Endothelial cell (in vitro differentiated cells): ENCODE data around the gene PIWIL4. TPM values are rescaled to one million over a fixed set of nuclear protein-coding genes. Genes with fewer than 3 reads are reported as not detected.
"Not testable (repeated sequence)": the region's sequence is repeated elsewhere in the genome, so short reads cannot be mapped to it uniquely, and the experiment has no call there.

Source experiments
- DNase-seq: peaks from one replicate; pipeline ENCODE4 v3.0.0; 2021; ENCODE audit warnings: low spot score
- H3K27ac Mint-ChIP-seq: one replicate; pipeline ENCODE4 v1.8.0; 2021; ENCODE audit warnings: mixed read lengths, inconsistent platforms; ENCODE audit not compliant: unreplicated experiment
- H3K27me3 Mint-ChIP-seq: one replicate; pipeline ENCODE4 v1.8.0; 2021; ENCODE audit warnings: mild to moderate bottlenecking, moderate library complexity, mixed read lengths, inconsistent platforms; ENCODE audit not compliant: unreplicated experiment
- H3K36me3 Mint-ChIP-seq: one replicate; pipeline ENCODE4 v1.8.0; 2021; ENCODE audit warnings: mild to moderate bottlenecking, low read depth, mixed read lengths, inconsistent platforms; ENCODE audit not compliant: unreplicated experiment
- H3K4me1 Mint-ChIP-seq: one replicate; pipeline ENCODE4 v1.8.0; 2021; ENCODE audit warnings: mild to moderate bottlenecking, mixed read lengths, inconsistent platforms; ENCODE audit not compliant: unreplicated experiment
- H3K4me3 Mint-ChIP-seq: one replicate; pipeline ENCODE4 v1.8.0; 2021; ENCODE audit warnings: mild to moderate bottlenecking, mixed read lengths, inconsistent platforms; ENCODE audit not compliant: unreplicated experiment
- H3K9me3 Mint-ChIP-seq: one replicate; pipeline ENCODE4 v1.8.0; 2021; ENCODE audit warnings: mixed read lengths, inconsistent platforms; ENCODE audit not compliant: unreplicated experiment
- total RNA-seq: library from RNA; stranded (reverse); fragmentation: NEBNext Ultra II Directional; extraction: Animal tissue kit (Norgen Biotek cat#: 25700); gene quantifications from one replicate; pipeline ENCODE4 v1.2.1, GENCODE V29; 2021; ENCODE audit not compliant: unreplicated experiment
- TF ChIP-seq, protein P1 (sequence below): fragments of 200-600 bp; sonication (generic); IDR thresholded peaks from one replicate; pipeline ENCODE4 v1.5.0; 2021; ENCODE audit warnings: antibody characterized with exemption; ENCODE audit not compliant: unreplicated experiment

The PIWIL4 gene
- total RNA-seq, 1 donor from 2014 or later = 0.54 TPM

DNA sequence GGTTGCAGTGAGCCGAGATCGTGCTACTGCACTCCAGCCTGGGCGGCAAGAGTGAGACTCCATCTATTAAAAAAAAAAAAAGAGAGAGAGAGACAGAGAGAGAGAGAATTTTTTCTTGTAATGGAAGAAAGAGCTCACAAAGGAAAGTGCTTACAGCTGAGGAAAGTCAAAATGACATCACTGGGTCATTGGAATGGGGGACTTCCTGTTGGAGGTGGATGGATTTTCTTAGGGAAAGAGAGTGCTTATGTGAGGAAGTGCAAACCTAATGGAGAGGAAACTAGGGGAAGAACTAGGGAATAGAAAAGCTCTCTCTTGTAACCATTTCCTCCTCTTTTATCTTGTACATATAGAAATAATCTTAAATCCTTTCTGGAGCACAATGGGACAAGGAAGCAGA, 6.3 kb upstream of the PIWIL4 start:
- H3K9me3 Mint-ChIP-seq = no peaks in the 10 kb centered on the region
- peak overlapping the region; percentile 75 for H3K27ac Mint-ChIP-seq
- no peaks in the 10 kb centered on the region for H3K36me3 Mint-ChIP-seq
- H3K27me3 Mint-ChIP-seq = no peaks in the 10 kb centered on the region
- DNase-seq = no peak
- TF ChIP-seq, protein P1, sequence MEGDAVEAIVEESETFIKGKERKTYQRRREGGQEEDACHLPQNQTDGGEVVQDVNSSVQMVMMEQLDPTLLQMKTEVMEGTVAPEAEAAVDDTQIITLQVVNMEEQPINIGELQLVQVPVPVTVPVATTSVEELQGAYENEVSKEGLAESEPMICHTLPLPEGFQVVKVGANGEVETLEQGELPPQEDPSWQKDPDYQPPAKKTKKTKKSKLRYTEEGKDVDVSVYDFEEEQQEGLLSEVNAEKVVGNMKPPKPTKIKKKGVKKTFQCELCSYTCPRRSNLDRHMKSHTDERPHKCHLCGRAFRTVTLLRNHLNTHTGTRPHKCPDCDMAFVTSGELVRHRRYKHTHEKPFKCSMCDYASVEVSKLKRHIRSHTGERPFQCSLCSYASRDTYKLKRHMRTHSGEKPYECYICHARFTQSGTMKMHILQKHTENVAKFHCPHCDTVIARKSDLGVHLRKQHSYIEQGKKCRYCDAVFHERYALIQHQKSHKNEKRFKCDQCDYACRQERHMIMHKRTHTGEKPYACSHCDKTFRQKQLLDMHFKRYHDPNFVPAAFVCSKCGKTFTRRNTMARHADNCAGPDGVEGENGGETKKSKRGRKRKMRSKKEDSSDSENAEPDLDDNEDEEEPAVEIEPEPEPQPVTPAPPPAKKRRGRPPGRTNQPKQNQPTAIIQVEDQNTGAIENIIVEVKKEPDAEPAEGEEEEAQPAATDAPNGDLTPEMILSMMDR = no peak
- H3K4me3 Mint-ChIP-seq = no peak overlapping the region
- H3K4me1 Mint-ChIP-seq = peaks cover 18% of the 10 kb centered on the region

DNA sequence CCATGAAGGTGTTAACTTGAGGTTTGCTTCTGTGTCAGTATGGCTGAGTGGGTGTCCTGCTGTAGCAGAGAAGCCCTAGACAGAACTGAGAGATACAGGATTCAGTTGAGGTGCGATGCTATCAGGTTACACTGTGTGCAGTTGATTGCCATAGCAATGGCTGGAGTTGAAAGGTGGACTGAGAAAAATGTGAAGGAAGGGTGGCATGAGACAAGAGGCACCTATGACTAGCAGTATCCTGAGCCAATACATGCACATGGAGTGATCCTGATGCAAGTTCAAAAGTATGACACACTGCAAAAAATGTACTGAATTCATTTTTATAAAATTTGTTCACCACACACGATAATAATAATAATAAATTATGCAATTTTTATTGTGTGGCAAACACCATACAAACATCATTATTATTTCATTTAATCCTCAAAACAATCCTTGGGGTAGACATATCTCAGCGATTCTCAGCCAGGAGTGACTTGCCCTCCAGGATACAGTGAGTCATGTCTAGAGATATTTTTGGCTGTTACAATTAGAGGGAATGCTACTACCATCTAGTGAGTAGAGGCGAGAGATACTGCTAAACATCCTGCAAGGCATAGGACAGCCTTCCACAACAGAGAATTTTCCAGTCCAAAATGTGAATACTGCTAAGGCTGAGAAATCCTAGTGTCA, 3.9 kb upstream of the PIWIL4 start:
- DNase-seq = no peak
- H3K27ac Mint-ChIP-seq = peak overlapping the region; percentile 1
- H3K9me3 Mint-ChIP-seq = no peaks in the 10 kb centered on the region
- no peak overlapping the region for H3K4me3 Mint-ChIP-seq
- TF ChIP-seq, protein P1 = no peak
- peaks cover 18% of the 10 kb centered on the region for H3K4me1 Mint-ChIP-seq
- H3K27me3 Mint-ChIP-seq = no peaks in the 10 kb centered on the region
- H3K36me3 Mint-ChIP-seq = no peaks in the 10 kb centered on the region

DNA sequence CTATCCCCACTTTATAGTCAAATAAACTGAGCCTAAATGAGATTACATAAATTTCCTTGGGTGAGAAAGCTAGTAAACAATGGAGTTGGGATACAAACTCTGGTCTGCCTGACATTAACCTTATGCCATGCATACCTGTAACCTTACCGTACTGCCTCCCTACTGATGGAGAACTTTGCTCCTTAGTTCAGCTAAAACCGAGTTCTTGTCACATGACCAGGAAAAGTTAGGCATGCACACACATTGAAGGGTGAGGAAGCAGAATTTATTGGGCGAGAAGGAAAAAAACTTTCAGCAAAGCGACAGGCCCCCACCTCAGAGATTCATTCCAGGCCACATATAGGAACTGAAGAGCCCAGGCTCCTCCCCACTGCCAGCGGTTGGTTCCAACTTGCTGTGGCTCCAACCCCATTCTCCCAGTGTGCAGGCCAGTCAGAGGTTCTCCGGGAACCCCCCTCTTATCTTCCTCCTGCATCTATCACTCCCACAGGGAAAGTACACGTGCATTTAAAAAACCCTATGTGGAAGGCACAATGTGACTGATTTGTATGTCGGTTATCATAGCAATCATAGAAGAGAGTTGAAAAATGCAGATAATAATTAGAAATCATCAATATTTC, 3.2 kb upstream of the PIWIL4 start:
- H3K4me3 Mint-ChIP-seq = no peak overlapping the region
- no peaks in the 10 kb centered on the region for H3K36me3 Mint-ChIP-seq
- H3K27me3 Mint-ChIP-seq = no peaks in the 10 kb centered on the region
- no peak overlapping the region for H3K27ac Mint-ChIP-seq
- DNase-seq = no peak
- no peaks in the 10 kb centered on the region for H3K9me3 Mint-ChIP-seq
- H3K4me1 Mint-ChIP-seq = peaks cover 18% of the 10 kb centered on the region
- TF ChIP-seq, protein P1 = no peak

DNA sequence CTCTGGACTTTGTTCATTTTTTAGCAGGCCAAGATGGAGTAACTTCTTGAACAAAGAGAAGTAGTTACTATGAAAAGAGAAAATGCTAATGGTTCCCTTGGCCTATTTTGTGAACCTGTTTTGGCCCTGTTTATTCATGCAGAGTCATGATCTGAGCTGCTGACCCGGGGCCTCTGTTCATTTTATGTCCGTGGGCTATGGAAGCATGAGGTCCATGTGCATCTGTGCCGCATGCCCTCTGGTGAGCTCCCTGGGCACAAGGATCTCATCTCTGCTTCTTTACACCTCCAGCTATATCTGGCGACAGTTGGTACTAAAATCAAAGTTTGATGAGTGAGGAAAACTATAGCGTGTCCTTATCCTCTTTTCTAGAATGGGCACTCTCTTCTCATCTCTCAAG, 1.0 kb downstream of the PIWIL4 start:
- TF ChIP-seq, protein P1 = no peak
- H3K27me3 Mint-ChIP-seq = no peaks in the 10 kb centered on the region
- no peak for DNase-seq
- no peaks in the 10 kb centered on the region for H3K4me1 Mint-ChIP-seq
- H3K27ac Mint-ChIP-seq = no peak overlapping the region
- no peak overlapping the region for H3K4me3 Mint-ChIP-seq
- no peaks in the 10 kb centered on the region for H3K36me3 Mint-ChIP-seq
- no peaks in the 10 kb centered on the region for H3K9me3 Mint-ChIP-seq

DNA sequence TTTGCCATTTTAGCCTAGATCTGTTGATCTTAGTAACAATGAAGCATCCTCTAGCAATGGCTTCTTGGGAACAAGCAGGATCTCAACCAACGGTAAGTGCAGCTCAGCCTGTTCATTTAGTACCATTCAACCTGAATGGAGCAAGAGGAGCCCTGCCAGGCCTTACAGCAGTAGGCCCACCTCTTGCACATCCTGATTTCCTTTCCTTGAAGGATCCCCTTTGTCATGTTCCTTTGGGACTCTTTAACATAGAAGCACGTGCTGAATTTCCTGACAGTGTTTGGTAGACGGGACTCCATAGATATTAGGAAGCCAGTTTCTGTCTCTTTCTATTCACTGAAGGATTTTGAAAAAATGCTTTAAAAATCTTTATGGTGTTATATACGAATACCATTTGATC, 1.5 kb downstream of the PIWIL4 start:
- DNase-seq = no peak
- Mint-ChIP-seq H3K27me3 (no peaks in the 10 kb centered on the region), H3K4me1 (no peaks in the 10 kb centered on the region), H3K27ac (no peak overlapping the region), H3K4me3 (no peak overlapping the region), H3K9me3 (no peaks in the 10 kb centered on the region), H3K36me3 (no peaks in the 10 kb centered on the region)
- TF ChIP-seq, protein P1 = no peak

DNA sequence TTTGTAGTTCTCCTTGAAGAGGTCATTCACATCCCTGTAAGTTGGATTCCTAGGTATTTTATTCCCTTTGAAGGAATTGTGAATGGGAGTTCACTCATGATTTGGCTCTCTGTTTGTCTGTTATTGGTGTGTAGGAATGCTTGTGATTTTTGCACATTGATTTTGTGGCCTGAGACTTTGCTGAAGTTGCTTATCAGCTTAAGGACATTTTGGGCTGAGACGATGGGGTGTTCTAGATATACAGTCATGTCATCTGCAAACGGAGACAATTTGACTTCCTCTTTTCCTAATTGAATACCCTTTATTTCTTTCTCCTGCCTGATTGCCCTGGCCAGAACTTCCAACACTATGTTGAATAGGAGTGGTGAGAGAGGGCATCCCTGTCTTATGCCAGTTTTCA, 5.8 kb downstream of the PIWIL4 start:
- H3K27ac Mint-ChIP-seq, H3K4me1 Mint-ChIP-seq, H3K4me3 Mint-ChIP-seq, H3K27me3 Mint-ChIP-seq, H3K36me3 Mint-ChIP-seq, DNase-seq, H3K9me3 Mint-ChIP-seq: not testable (repeated sequence)
